Measurements from ENCODE around the gene PHTF2. TPM values are rescaled to one million over a fixed set of nuclear protein-coding genes. Genes with fewer than 3 reads are reported as not detected.

PHTF2 gene
- total RNA-seq, 1 donor from 2014 or later = 27.0 TPM

GRCh38 chr7:77863860-77864259 is 65.3 kb downstream of the PHTF2 start:
- H2AFZ ChIP-seq (ENCODE audit: low read depth, low read length) = no peak overlapping the region
- H4K20me1 ChIP-seq (ENCODE audit: insufficient read depth, low read length) = no peaks in the 10 kb centered on the region
- no peak for FAIRE-seq
- Mint-ChIP-seq H3K4me3 (ENCODE audit: unreplicated experiment) (no peak overlapping the region), H3K27me3 (ENCODE audit: low read depth, unreplicated experiment) (peaks cover 2% of the 10 kb centered on the region), H3K36me3 (ENCODE audit: low read depth, unreplicated experiment) (no peaks in the 10 kb centered on the region), H3K4me1 (ENCODE audit: low read depth, unreplicated experiment) (peaks cover 18% of the 10 kb centered on the region), H3K9me3 (ENCODE audit: unreplicated experiment) (no peaks in the 10 kb centered on the region), H3K27ac (ENCODE audit: unreplicated experiment) (no peak overlapping the region)
- no peak overlapping the region for H3K9ac ChIP-seq (ENCODE audit: low read length)
- peaks cover 3% of the 10 kb centered on the region for H3K79me2 ChIP-seq (ENCODE audit: insufficient read depth, low read length)
- no peaks in the 10 kb centered on the region for H3K36me3 ChIP-seq (ENCODE audit: insufficient read depth, low read length)
- no peak overlapping the region for H3K27ac ChIP-seq (ENCODE audit: low read depth, low read length)
- H3K4me1 ChIP-seq (ENCODE audit: insufficient read depth, low read length) = peaks cover 9% of the 10 kb centered on the region
- TF ChIP-seq CTCF (IDR thresholded peaks at IDR 0.05; ENCODE audit: insufficient read depth, low read depth, low read length) = no peak
- TF ChIP-seq EZH2 (IDR thresholded peaks at IDR 0.05; ENCODE audit: insufficient read depth, low read length) = no peak
- no peak overlapping the region for H3K4me3 ChIP-seq (ENCODE audit: insufficient read depth, low read depth, low read length)
- DNase-seq (ENCODE audit: low read depth) = no peak
- H3K4me2 ChIP-seq (ENCODE audit: low read length) = no peak overlapping the region
- H3K27me3 ChIP-seq (ENCODE audit: insufficient read depth, low read length) = no peaks in the 10 kb centered on the region
- no peaks in the 10 kb centered on the region for H3K9me3 ChIP-seq (ENCODE audit: insufficient read depth, low read depth, low read length)

DNA sequence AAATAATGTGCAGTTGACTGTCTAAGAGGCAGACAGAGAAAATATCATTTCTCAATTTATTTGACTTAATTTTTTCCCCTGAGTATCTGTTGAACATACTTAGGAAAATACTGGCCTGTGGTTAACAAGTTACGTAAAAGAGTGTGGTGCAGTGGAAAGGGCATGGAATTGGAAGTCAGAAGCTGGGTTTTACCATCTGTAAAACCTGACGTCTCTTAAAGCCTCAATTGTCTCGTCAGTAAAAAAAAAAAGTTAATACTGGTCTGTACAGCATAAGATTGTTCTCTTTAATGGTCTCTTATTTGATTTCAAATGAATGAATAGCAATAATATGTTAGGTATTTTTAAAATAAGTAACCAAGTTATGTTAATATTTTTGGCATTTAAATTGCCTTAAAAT is 67.8 kb downstream of the PHTF2 start:
- Histone ChIP-seq H3K27me3 (ENCODE audit: insufficient read depth, low read length) (no peaks in the 10 kb centered on the region), H3K4me2 (ENCODE audit: low read length) (no peak overlapping the region), H3K36me3 (ENCODE audit: insufficient read depth, low read length) (no peaks in the 10 kb centered on the region), H3K79me2 (ENCODE audit: insufficient read depth, low read length) (peaks cover 3% of the 10 kb centered on the region), H3K4me1 (ENCODE audit: insufficient read depth, low read length) (peaks cover 9% of the 10 kb centered on the region), H2AFZ (ENCODE audit: low read depth, low read length) (no peak overlapping the region), H3K9ac (ENCODE audit: low read length) (no peak overlapping the region), H3K4me3 (ENCODE audit: insufficient read depth, low read depth, low read length) (no peak overlapping the region), H4K20me1 (ENCODE audit: insufficient read depth, low read length) (no peaks in the 10 kb centered on the region), H3K9me3 (ENCODE audit: insufficient read depth, low read depth, low read length) (no peaks in the 10 kb centered on the region), H3K27ac (ENCODE audit: low read depth, low read length) (peak overlapping the region; percentile 23)
- H3K27ac Mint-ChIP-seq (ENCODE audit: unreplicated experiment) = peak overlapping the region; percentile 3
- peaks cover 18% of the 10 kb centered on the region for H3K4me1 Mint-ChIP-seq (ENCODE audit: low read depth, unreplicated experiment)
- H3K27me3 Mint-ChIP-seq (ENCODE audit: low read depth, unreplicated experiment) = peaks cover 2% of the 10 kb centered on the region
- no peak for TF ChIP-seq CTCF (IDR thresholded peaks at IDR 0.05; ENCODE audit: insufficient read depth, low read depth, low read length)
- no peak for TF ChIP-seq EZH2 (IDR thresholded peaks at IDR 0.05; ENCODE audit: insufficient read depth, low read length)
- H3K9me3 Mint-ChIP-seq (ENCODE audit: unreplicated experiment) = no peaks in the 10 kb centered on the region
- FAIRE-seq (no peak), DNase-seq (ENCODE audit: low read depth) (no peak)
- H3K36me3 Mint-ChIP-seq (ENCODE audit: low read depth, unreplicated experiment) = peaks cover 3% of the 10 kb centered on the region
- H3K4me3 Mint-ChIP-seq (ENCODE audit: unreplicated experiment) = no peak overlapping the region

DNA sequence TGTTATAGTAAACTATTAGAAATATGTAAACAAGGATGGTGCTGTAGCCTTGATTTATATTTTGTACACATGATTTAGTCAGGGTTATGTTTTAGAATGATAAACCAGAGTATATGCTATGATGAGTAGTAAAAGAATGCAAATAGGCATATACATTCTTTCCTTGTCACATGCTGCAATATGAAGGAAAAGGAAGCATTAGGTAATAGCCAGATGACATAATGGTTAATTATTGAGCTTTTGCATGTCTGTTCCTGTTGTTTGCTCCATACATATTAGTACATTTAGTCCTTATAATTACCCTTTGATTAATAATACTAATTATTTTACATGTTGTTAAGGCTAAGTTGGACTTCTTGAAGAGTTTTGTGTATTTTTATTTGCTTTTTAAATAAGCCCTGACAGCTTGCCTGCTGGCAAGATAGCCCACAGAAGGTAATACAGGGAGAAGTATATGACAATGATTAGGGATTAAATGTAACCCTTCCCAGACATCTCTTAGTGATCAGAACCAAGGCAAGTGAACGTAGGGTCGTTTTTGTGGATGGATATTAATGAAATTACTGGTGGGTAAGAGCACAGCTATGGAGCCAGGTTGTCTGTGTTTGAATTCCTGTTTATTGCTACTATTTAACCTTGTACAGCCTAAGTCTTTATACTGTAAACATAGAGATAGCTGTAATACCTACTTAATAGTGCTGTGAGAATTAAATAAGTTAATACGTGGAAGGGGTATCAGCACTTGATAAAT is 68.4 kb downstream of the PHTF2 start:
- FAIRE-seq = peak; percentile 81
- Histone ChIP-seq H3K9ac (ENCODE audit: low read length) (peak overlapping the region; percentile 2), H2AFZ (ENCODE audit: low read depth, low read length) (no peak overlapping the region), H3K4me3 (ENCODE audit: insufficient read depth, low read depth, low read length) (no peak overlapping the region), H3K27ac (ENCODE audit: low read depth, low read length) (peak overlapping the region; percentile 61), H3K36me3 (ENCODE audit: insufficient read depth, low read length) (no peaks in the 10 kb centered on the region), H3K9me3 (ENCODE audit: insufficient read depth, low read depth, low read length) (no peaks in the 10 kb centered on the region), H3K4me2 (ENCODE audit: low read length) (peak overlapping the region; percentile 63), H3K27me3 (ENCODE audit: insufficient read depth, low read length) (no peaks in the 10 kb centered on the region), H3K4me1 (ENCODE audit: insufficient read depth, low read length) (peaks cover 9% of the 10 kb centered on the region), H4K20me1 (ENCODE audit: insufficient read depth, low read length) (no peaks in the 10 kb centered on the region), H3K79me2 (ENCODE audit: insufficient read depth, low read length) (peaks cover 3% of the 10 kb centered on the region)
- Mint-ChIP-seq H3K4me1 (ENCODE audit: low read depth, unreplicated experiment) (peaks cover 18% of the 10 kb centered on the region), H3K36me3 (ENCODE audit: low read depth, unreplicated experiment) (peaks cover 4% of the 10 kb centered on the region), H3K9me3 (ENCODE audit: unreplicated experiment) (no peaks in the 10 kb centered on the region), H3K4me3 (ENCODE audit: unreplicated experiment) (no peak overlapping the region), H3K27me3 (ENCODE audit: low read depth, unreplicated experiment) (peaks cover 2% of the 10 kb centered on the region), H3K27ac (ENCODE audit: unreplicated experiment) (peak overlapping the region; percentile 79)
- DNase-seq (ENCODE audit: low read depth) = peak; percentile 57
- no peak for TF ChIP-seq CTCF (IDR thresholded peaks at IDR 0.05; ENCODE audit: insufficient read depth, low read depth, low read length)
- TF ChIP-seq EZH2 (IDR thresholded peaks at IDR 0.05; ENCODE audit: insufficient read depth, low read length) = no peak

Data from astrocyte (in vitro differentiated cells and primary cell).